DOHH2 (cell line): ENCODE results near the gene UBE2N.
"Not testable (repeated sequence)": the region's sequence is repeated elsewhere in the genome, so short reads cannot be mapped to it uniquely, and the experiment has no call there.

ENCODE experiments used
- EZH2phosphoT487 ChIP-seq: fragments of 200-600 bp; sonication (generic); IDR thresholded peaks from 2 replicates; pipeline ENCODE4 v1.6.1; 2017; ENCODE audit warnings: borderline replicate concordance, mild to moderate bottlenecking, antibody characterized with exemption, low read length, moderate library complexity, mixed read lengths
- TF ChIP-seq, protein P1 (sequence below): fragments of 200-600 bp; sonication (generic); IDR thresholded peaks from one replicate; pipeline ENCODE4 v1.5.1; 2014; ENCODE audit warnings: antibody characterized with exemption, mild to moderate bottlenecking, low read depth, low read length; ENCODE audit not compliant: poor library complexity, severe bottlenecking

DNA sequence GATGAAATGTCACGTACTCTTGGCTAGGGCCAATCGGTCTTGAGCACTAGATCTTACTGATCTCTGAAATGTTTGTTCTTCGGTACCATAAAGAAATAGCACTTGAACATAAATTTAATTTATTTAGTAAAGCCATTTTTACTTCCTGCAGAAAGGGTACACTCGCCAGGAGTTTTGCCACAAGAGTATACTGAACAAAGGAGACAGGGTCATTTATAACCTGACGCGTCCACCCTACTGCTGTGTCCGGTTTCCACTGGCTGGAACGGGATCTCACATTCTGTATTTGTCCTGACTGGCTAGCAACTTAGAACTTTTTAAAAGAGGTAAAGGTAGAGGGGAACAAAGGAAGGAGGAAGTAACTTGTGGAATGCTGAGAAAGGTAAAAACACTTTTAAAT, 29.4 kb downstream of the UBE2N start:
- TF ChIP-seq EZH2phosphoT487, result not testable (repeated sequence)
- TF ChIP-seq, protein P1, sequence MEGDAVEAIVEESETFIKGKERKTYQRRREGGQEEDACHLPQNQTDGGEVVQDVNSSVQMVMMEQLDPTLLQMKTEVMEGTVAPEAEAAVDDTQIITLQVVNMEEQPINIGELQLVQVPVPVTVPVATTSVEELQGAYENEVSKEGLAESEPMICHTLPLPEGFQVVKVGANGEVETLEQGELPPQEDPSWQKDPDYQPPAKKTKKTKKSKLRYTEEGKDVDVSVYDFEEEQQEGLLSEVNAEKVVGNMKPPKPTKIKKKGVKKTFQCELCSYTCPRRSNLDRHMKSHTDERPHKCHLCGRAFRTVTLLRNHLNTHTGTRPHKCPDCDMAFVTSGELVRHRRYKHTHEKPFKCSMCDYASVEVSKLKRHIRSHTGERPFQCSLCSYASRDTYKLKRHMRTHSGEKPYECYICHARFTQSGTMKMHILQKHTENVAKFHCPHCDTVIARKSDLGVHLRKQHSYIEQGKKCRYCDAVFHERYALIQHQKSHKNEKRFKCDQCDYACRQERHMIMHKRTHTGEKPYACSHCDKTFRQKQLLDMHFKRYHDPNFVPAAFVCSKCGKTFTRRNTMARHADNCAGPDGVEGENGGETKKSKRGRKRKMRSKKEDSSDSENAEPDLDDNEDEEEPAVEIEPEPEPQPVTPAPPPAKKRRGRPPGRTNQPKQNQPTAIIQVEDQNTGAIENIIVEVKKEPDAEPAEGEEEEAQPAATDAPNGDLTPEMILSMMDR, result not testable (repeated sequence)
